AG09319 (cell line): ENCODE data around the gene MMP24.

ENCODE experiments used
- DNase-seq: peaks from one replicate; pipeline ENCODE4 v3.0.0-alpha.2; 2010; ENCODE audit warnings: low read depth; ENCODE audit errors: extremely low read depth
- CTCF ChIP-seq: IDR thresholded peaks from 2 replicates; pipeline ENCODE4 v1.5.1; 2011; ENCODE audit warnings: low read depth, mild to moderate bottlenecking, inconsistent platforms, low read length, moderate library complexity

The MMP24 gene

GRCh38 chr20:35290887-35291417 is 64.5 kb downstream of the MMP24 start:
- DNase-seq = no peak
- no peak for TF ChIP-seq CTCF

DNA sequence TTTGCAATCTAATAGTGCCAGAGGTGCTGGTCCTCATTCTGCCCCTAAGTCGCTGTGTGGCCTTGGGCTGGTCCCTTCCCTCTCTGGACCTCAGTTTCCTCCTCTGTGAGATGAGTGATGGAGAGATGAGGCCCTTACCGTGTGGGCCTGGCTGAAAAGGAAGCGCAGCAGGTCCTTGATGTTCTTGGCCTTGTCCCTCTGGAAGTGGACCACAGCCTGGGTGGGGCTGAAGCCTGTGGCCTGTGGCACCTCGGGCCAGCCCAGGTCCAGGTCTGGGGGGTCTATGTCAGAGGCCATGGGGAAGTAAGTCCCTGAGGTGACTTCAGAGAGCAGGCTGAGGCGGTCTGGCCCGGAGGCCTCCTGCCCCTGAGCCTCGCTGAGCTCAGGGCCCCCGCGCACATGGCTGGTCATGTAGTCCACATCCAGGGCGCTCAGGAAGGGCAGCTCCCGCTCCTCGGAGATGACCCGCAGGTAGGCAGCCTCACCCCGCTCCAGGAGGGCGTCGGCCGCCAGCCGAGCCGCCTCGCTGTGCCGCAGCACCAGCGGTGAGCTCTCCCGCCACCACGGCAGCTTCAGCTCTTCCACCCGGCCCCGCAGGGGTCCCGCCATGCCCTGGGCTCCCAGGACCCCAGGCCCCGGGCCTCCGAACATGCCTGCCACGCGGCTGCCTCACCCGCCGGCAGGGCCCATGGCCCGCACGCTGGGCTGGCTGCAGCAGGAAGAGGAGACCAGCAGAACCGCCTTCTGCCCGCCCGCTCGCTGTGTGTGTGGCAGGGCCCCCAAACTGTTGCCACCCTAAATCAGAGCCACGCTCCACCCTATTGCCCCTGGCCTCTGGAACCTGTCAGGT is 65.4 kb downstream of the MMP24 start, which contains the start of gene FAM83C:
TSS of gene FAM83C (minus strand) at position 772 of the 850 bp plus-strand sequence. CDS start at position 651, 121 bp downstream.
- TF ChIP-seq CTCF = no peak

GRCh38 chr20:35292504-35293285 is 66.2 kb downstream of the MMP24 start:
- TF ChIP-seq CTCF = no peak
- DNase-seq = no peak

More for the DNA sequence above, 65.4 kb downstream of the MMP24 start, which contains the start of gene FAM83C:
- DNase-seq = no peak

- no peak for TF ChIP-seq CTCF
- DNase-seq = no peak
Observed at GRCh38 chr20:35293303-35294292, 67.1 kb downstream of the MMP24 start.

GRCh38 chr20:35294293-35294685 is 67.8 kb downstream of the MMP24 start:
- DNase-seq = no peak
- TF ChIP-seq CTCF = no peak

GRCh38 chr20:35295058-35295457 is 68.6 kb downstream of the MMP24 start:
- DNase-seq = no peak
- TF ChIP-seq CTCF = no peak
